ENCODE measurements around the gene TIFAB.

The TIFAB gene

GRCh38 chr5:135405082-135405481, 47.1 kb downstream of the TIFAB start:
- Histone ChIP-seq H3K79me2 (ENCODE audit: control insufficient read depth, insufficient read depth, low read length, unreplicated experiment) (no peaks in the 10 kb centered on the region), H2AFZ (ENCODE audit: low read length, unreplicated experiment) (no peak overlapping the region), H3K4me1 (ENCODE audit: control insufficient read depth, insufficient read depth, low read length, unreplicated experiment) (peaks cover 1% of the 10 kb centered on the region), H3K27me3 (ENCODE audit: insufficient read depth, low read length) (no peaks in the 10 kb centered on the region), H3K27ac (ENCODE audit: low read depth, low read length) (no peak overlapping the region), H3K36me3 (ENCODE audit: insufficient read depth, low read length) (no peaks in the 10 kb centered on the region), H3K4me3 (ENCODE audit: low read depth, low read length) (no peak overlapping the region)

- Histone ChIP-seq H2AFZ (ENCODE audit: low read length, unreplicated experiment) (no peak overlapping the region), H3K36me3 (ENCODE audit: insufficient read depth, low read length) (no peaks in the 10 kb centered on the region), H3K4me1 (ENCODE audit: control insufficient read depth, insufficient read depth, low read length, unreplicated experiment) (peaks cover 16% of the 10 kb centered on the region), H3K27me3 (ENCODE audit: insufficient read depth, low read length) (no peaks in the 10 kb centered on the region), H3K4me3 (ENCODE audit: low read depth, low read length) (no peak overlapping the region), H3K27ac (ENCODE audit: low read depth, low read length) (no peak overlapping the region), H3K79me2 (ENCODE audit: control insufficient read depth, insufficient read depth, low read length, unreplicated experiment) (peaks cover 19% of the 10 kb centered on the region)
These were observed 50.1 kb downstream of the TIFAB start for GRCh38 chr5:135402031-135402430.

- Histone ChIP-seq H3K4me3 (ENCODE audit: low read depth, low read length) (no peak overlapping the region), H3K36me3 (ENCODE audit: insufficient read depth, low read length) (no peaks in the 10 kb centered on the region), H3K27ac (ENCODE audit: low read depth, low read length) (no peak overlapping the region), H3K4me1 (ENCODE audit: control insufficient read depth, insufficient read depth, low read length, unreplicated experiment) (peaks cover 22% of the 10 kb centered on the region), H3K27me3 (ENCODE audit: insufficient read depth, low read length) (no peaks in the 10 kb centered on the region), H2AFZ (ENCODE audit: low read length, unreplicated experiment) (no peak overlapping the region), H3K79me2 (ENCODE audit: control insufficient read depth, insufficient read depth, low read length, unreplicated experiment) (peaks cover 31% of the 10 kb centered on the region)
These were observed 51.3 kb downstream of the TIFAB start for GRCh38 chr5:135400866-135401265.

- peaks cover 40% of the 10 kb centered on the region for H3K79me2 ChIP-seq (ENCODE audit: control insufficient read depth, insufficient read depth, low read length, unreplicated experiment)
- H3K4me1 ChIP-seq (ENCODE audit: control insufficient read depth, insufficient read depth, low read length, unreplicated experiment), result peaks cover 25% of the 10 kb centered on the region
- peak overlapping the region; percentile 82 for H2AFZ ChIP-seq (ENCODE audit: low read length, unreplicated experiment)
- peak overlapping the region; percentile 95 for H3K4me3 ChIP-seq (ENCODE audit: low read depth, low read length)
- peak overlapping the region; percentile 70; the same call in 1 of the 2 replicates for H3K27ac ChIP-seq (ENCODE audit: low read depth, low read length)
- H3K27me3 ChIP-seq (ENCODE audit: insufficient read depth, low read length), result no peaks in the 10 kb centered on the region
- no peaks in the 10 kb centered on the region for H3K36me3 ChIP-seq (ENCODE audit: insufficient read depth, low read length)
These were observed 52.2 kb downstream of the TIFAB start for GRCh38 chr5:135399794-135400542.

GRCh38 chr5:135398855-135399793, 53.0 kb downstream of the TIFAB start, which contains the start of gene MACROH2A1:
TSS of gene MACROH2A1 (minus strand) at chr5:135399231. CDS start at chr5:135389093, 10,138 bp downstream.
- Histone ChIP-seq H3K4me1 (ENCODE audit: control insufficient read depth, insufficient read depth, low read length, unreplicated experiment) (peaks cover 33% of the 10 kb centered on the region), H3K79me2 (ENCODE audit: control insufficient read depth, insufficient read depth, low read length, unreplicated experiment) (peaks cover 48% of the 10 kb centered on the region), H3K36me3 (ENCODE audit: insufficient read depth, low read length) (no peaks in the 10 kb centered on the region), H3K27ac (ENCODE audit: low read depth, low read length) (peak within 1 kb of the TSS; percentile 70), H2AFZ (ENCODE audit: low read length, unreplicated experiment) (peak within 1 kb of the TSS; percentile 82), H3K4me3 (ENCODE audit: low read depth, low read length) (peak within 1 kb of the TSS; percentile 95), H3K27me3 (ENCODE audit: insufficient read depth, low read length) (no peaks in the 10 kb centered on the region)

GRCh38 chr5:135398160-135398854, 53.8 kb downstream of the TIFAB start:
- Histone ChIP-seq H3K4me1 (ENCODE audit: control insufficient read depth, insufficient read depth, low read length, unreplicated experiment) (peaks cover 40% of the 10 kb centered on the region), H3K79me2 (ENCODE audit: control insufficient read depth, insufficient read depth, low read length, unreplicated experiment) (peaks cover 56% of the 10 kb centered on the region), H3K4me3 (ENCODE audit: low read depth, low read length) (peak overlapping the region; percentile 95), H3K27ac (ENCODE audit: low read depth, low read length) (peak overlapping the region; percentile 70), H3K27me3 (ENCODE audit: insufficient read depth, low read length) (no peaks in the 10 kb centered on the region), H2AFZ (ENCODE audit: low read length, unreplicated experiment) (peak overlapping the region; percentile 49), H3K36me3 (ENCODE audit: insufficient read depth, low read length) (no peaks in the 10 kb centered on the region)
